Neural crest cell (in vitro differentiated cells): ENCODE data around the gene BRD1. TPM values are rescaled to one million over a fixed set of nuclear protein-coding genes. Genes with fewer than 3 reads are reported as not detected.

Source experiments
- DNase-seq: peaks from one replicate; pipeline ENCODE4 v3.0.0; 2021; ENCODE audit warnings: low read depth, mixed read lengths, low spot score
- H3K27ac Mint-ChIP-seq: one replicate; pipeline ENCODE4 v1.8.0; 2021; ENCODE audit warnings: mild to moderate bottlenecking, mixed read lengths; ENCODE audit not compliant: unreplicated experiment
- H3K27me3 Mint-ChIP-seq: 2 replicates; pipeline ENCODE4 v1.8.0; 2021; ENCODE audit warnings: low read depth, mild to moderate bottlenecking, mixed read lengths
- H3K36me3 Mint-ChIP-seq: 2 replicates; pipeline ENCODE4 v1.8.0; 2021; ENCODE audit warnings: low read depth, mild to moderate bottlenecking, mixed read lengths
- H3K4me1 Mint-ChIP-seq: 2 replicates; pipeline ENCODE4 v1.8.0; 2021; ENCODE audit warnings: mixed read lengths
- H3K4me3 Mint-ChIP-seq: one replicate; pipeline ENCODE4 v1.8.0; 2021; ENCODE audit warnings: mild to moderate bottlenecking, mixed read lengths
- H3K9me3 Mint-ChIP-seq: 2 replicates; pipeline ENCODE4 v1.8.0; 2021; ENCODE audit warnings: mixed read lengths
- CTCF ChIP-seq: fragments of 200-600 bp; sonication (generic); conservative IDR thresholded peaks from 2 replicates; pipeline ENCODE4 v1.5.0; 2021; ENCODE audit warnings: antibody characterized with exemption, mild to moderate bottlenecking
- total RNA-seq: library from RNA; stranded (reverse); gene quantifications from 2 replicates; pipeline ENCODE4 v1.2.1, GENCODE V29; 2021

The BRD1 gene
- total RNA-seq, 1 donor from 2014 or later = 59.1 TPM

- Mint-ChIP-seq H3K36me3 (peaks cover 3% of the 10 kb centered on the region), H3K4me3 (no peak overlapping the region), H3K4me1 (peaks cover 4% of the 10 kb centered on the region), H3K9me3 (no peaks in the 10 kb centered on the region), H3K27me3 (no peaks in the 10 kb centered on the region), H3K27ac (peak overlapping the region; percentile 27)
- no peak for DNase-seq
- TF ChIP-seq CTCF = no peak
Observed at GRCh38 chr22:49780698-49781288, 46.9 kb downstream of the BRD1 start.

GRCh38 chr22:49779853-49780697 lies 47.6 kb downstream of the BRD1 start:
- H3K36me3 Mint-ChIP-seq = peaks cover 3% of the 10 kb centered on the region

GRCh38 chr22:49779211-49779610 lies 48.5 kb downstream of the BRD1 start:
- Mint-ChIP-seq H3K9me3 (no peaks in the 10 kb centered on the region), H3K4me1 (peaks cover 4% of the 10 kb centered on the region), H3K4me3 (no peak overlapping the region), H3K27ac (no peak overlapping the region), H3K36me3 (peaks cover 3% of the 10 kb centered on the region), H3K27me3 (no peaks in the 10 kb centered on the region)
- no peak for TF ChIP-seq CTCF
- DNase-seq = no peak

More at GRCh38 chr22:49779853-49780697, 47.6 kb downstream of the BRD1 start:
- H3K4me1 Mint-ChIP-seq = peaks cover 4% of the 10 kb centered on the region
- H3K4me3 Mint-ChIP-seq = no peak overlapping the region
- H3K27me3 Mint-ChIP-seq = no peaks in the 10 kb centered on the region
- H3K9me3 Mint-ChIP-seq = no peaks in the 10 kb centered on the region
- H3K27ac Mint-ChIP-seq = no peak overlapping the region
- no peak for TF ChIP-seq CTCF
- DNase-seq = no peak

- no peak for DNase-seq
- no peak for TF ChIP-seq CTCF
- no peaks in the 10 kb centered on the region for H3K4me1 Mint-ChIP-seq
- H3K27me3 Mint-ChIP-seq = no peaks in the 10 kb centered on the region
- peaks cover 9% of the 10 kb centered on the region for H3K36me3 Mint-ChIP-seq
- no peak overlapping the region for H3K4me3 Mint-ChIP-seq
- H3K27ac Mint-ChIP-seq = no peak overlapping the region
- no peaks in the 10 kb centered on the region for H3K9me3 Mint-ChIP-seq
Observed at GRCh38 chr22:49777569-49778249, 50.0 kb downstream of the BRD1 start.

- DNase-seq = no peak
Observed at GRCh38 chr22:49776891-49777290, 50.8 kb downstream of the BRD1 start.

More at GRCh38 chr22:49776891-49777290, 50.8 kb downstream of the BRD1 start:
- TF ChIP-seq CTCF = no peak
- H3K36me3 Mint-ChIP-seq = peaks cover 9% of the 10 kb centered on the region
- H3K27me3 Mint-ChIP-seq = no peaks in the 10 kb centered on the region
- no peaks in the 10 kb centered on the region for H3K4me1 Mint-ChIP-seq
- no peaks in the 10 kb centered on the region for H3K9me3 Mint-ChIP-seq
- no peak overlapping the region for H3K4me3 Mint-ChIP-seq
- H3K27ac Mint-ChIP-seq = no peak overlapping the region
